Measurements from ENCODE around the gene NKD2.

The NKD2 gene

GRCh38 chr5:961002-961710, 47.4 kb upstream of the NKD2 start:
- Histone ChIP-seq H3K36me3 (ENCODE audit: insufficient read depth) (no peaks in the 10 kb centered on the region), H3K4me2 (no peak overlapping the region), H3K4me1 (ENCODE audit: low read depth, poor library complexity, severe bottlenecking) (peaks cover 61% of the 10 kb centered on the region), H2AFZ (ENCODE audit: low read depth) (no peak overlapping the region), H4K20me1 (ENCODE audit: insufficient read depth) (no peaks in the 10 kb centered on the region), H3K27me3 (ENCODE audit: insufficient read depth, low read depth) (no peaks in the 10 kb centered on the region; the same call in 1 of the 2 replicates), H3K9ac (no peak overlapping the region; the same call in 1 of the 2 replicates), H3K79me2 (ENCODE audit: insufficient read depth, low read depth) (no peaks in the 10 kb centered on the region; the same call in 1 of the 2 replicates), H3K4me3 (IDR thresholded peaks at IDR 0.05; ENCODE audit: insufficient read depth, low read depth, low read length) (no peak overlapping the region), H3K27ac (peak overlapping the region; percentile 91; the same call in 1 of the 2 replicates)
- TF ChIP-seq CTCF (conservative IDR thresholded peaks at IDR 0.05; ENCODE audit: low read depth, low read length), result no peak

GRCh38 chr5:961711-962240, 46.8 kb upstream of the NKD2 start:
- peaks cover 64% of the 10 kb centered on the region for H3K4me1 ChIP-seq (ENCODE audit: low read depth, poor library complexity, severe bottlenecking)
- no peaks in the 10 kb centered on the region; the same call in 1 of the 2 replicates for H3K79me2 ChIP-seq (ENCODE audit: insufficient read depth, low read depth)
- H4K20me1 ChIP-seq (ENCODE audit: insufficient read depth), result no peaks in the 10 kb centered on the region
- no peak overlapping the region; the same call in 1 of the 2 replicates for H3K4me2 ChIP-seq
- H3K4me3 ChIP-seq (IDR thresholded peaks at IDR 0.05; ENCODE audit: insufficient read depth, low read depth, low read length), result no peak overlapping the region
- no peak for TF ChIP-seq CTCF (conservative IDR thresholded peaks at IDR 0.05; ENCODE audit: low read depth, low read length)
- H3K36me3 ChIP-seq (ENCODE audit: insufficient read depth), result no peaks in the 10 kb centered on the region
- no peak overlapping the region for H2AFZ ChIP-seq (ENCODE audit: low read depth)
- peak overlapping the region; percentile 91 for H3K27ac ChIP-seq
- no peaks in the 10 kb centered on the region; the same call in 1 of the 2 replicates for H3K27me3 ChIP-seq (ENCODE audit: insufficient read depth, low read depth)
- no peak overlapping the region; the same call in 1 of the 2 replicates for H3K9ac ChIP-seq

GRCh38 chr5:962386-962785, 46.2 kb upstream of the NKD2 start:
- TF ChIP-seq CTCF (conservative IDR thresholded peaks at IDR 0.05; ENCODE audit: low read depth, low read length), result no peak
- Histone ChIP-seq H3K79me2 (ENCODE audit: insufficient read depth, low read depth) (no peaks in the 10 kb centered on the region; the same call in 1 of the 2 replicates), H2AFZ (ENCODE audit: low read depth) (no peak overlapping the region), H3K4me2 (peak overlapping the region; percentile 76; the same call in 1 of the 2 replicates), H4K20me1 (ENCODE audit: insufficient read depth) (no peaks in the 10 kb centered on the region), H3K9ac (peak overlapping the region; percentile 63; the same call in 1 of the 2 replicates), H3K27ac (peak overlapping the region; percentile 91), H3K4me1 (ENCODE audit: low read depth, poor library complexity, severe bottlenecking) (peaks cover 58% of the 10 kb centered on the region), H3K4me3 (IDR thresholded peaks at IDR 0.05; ENCODE audit: insufficient read depth, low read depth, low read length) (no peak overlapping the region), H3K36me3 (ENCODE audit: insufficient read depth) (no peaks in the 10 kb centered on the region), H3K27me3 (ENCODE audit: insufficient read depth, low read depth) (no peaks in the 10 kb centered on the region; the same call in 1 of the 2 replicates)

- no peaks in the 10 kb centered on the region for H3K36me3 ChIP-seq (ENCODE audit: insufficient read depth)
- no peaks in the 10 kb centered on the region for H4K20me1 ChIP-seq (ENCODE audit: insufficient read depth)
- no peaks in the 10 kb centered on the region; the same call in 1 of the 2 replicates for H3K27me3 ChIP-seq (ENCODE audit: insufficient read depth, low read depth)
- peak overlapping the region; percentile 91 for H3K27ac ChIP-seq
- peaks cover 54% of the 10 kb centered on the region for H3K4me1 ChIP-seq (ENCODE audit: low read depth, poor library complexity, severe bottlenecking)
- no peaks in the 10 kb centered on the region; the same call in 1 of the 2 replicates for H3K79me2 ChIP-seq (ENCODE audit: insufficient read depth, low read depth)
- peak overlapping the region; percentile 63; the same call in 1 of the 2 replicates for H3K9ac ChIP-seq
- no peak overlapping the region for H2AFZ ChIP-seq (ENCODE audit: low read depth)
- no peak overlapping the region for H3K4me3 ChIP-seq (IDR thresholded peaks at IDR 0.05; ENCODE audit: insufficient read depth, low read depth, low read length)
- H3K4me2 ChIP-seq, result peak overlapping the region; percentile 76
- no peak for TF ChIP-seq CTCF (conservative IDR thresholded peaks at IDR 0.05; ENCODE audit: low read depth, low read length)
These were observed 45.8 kb upstream of the NKD2 start for GRCh38 chr5:962801-963200.

All from KMS-11 (cell line).